ENCODE results near the gene APOL4. TPM values are rescaled to one million over a fixed set of nuclear protein-coding genes. Genes with fewer than 3 reads are reported as not detected.

Gene APOL4
- total RNA-seq, 1 experiment from 2014 or later, result not detected

GRCh38 chr22:36227396-36227795 is 25.8 kb upstream of the APOL4 start:
- Histone ChIP-seq H3K27me3 (ENCODE audit: insufficient read depth, low read depth) (no peaks in the 10 kb centered on the region), H4K20me1 (ENCODE audit: insufficient read depth) (no peaks in the 10 kb centered on the region), H3K4me3 (no peak overlapping the region), H3F3A (ENCODE audit: insufficient read depth, low read depth) (no peaks in the 10 kb centered on the region), H3K79me2 (ENCODE audit: low read depth) (no peaks in the 10 kb centered on the region), H3K9me3 (ENCODE audit: insufficient read depth, low read depth) (no peaks in the 10 kb centered on the region), H3K27ac (no peak overlapping the region), H3K9me2 (ENCODE audit: insufficient read depth) (no peaks in the 10 kb centered on the region), H3K4me2 (no peak overlapping the region), H3K4me1 (replicated peaks; ENCODE audit: insufficient read depth) (no peaks in the 10 kb centered on the region), H3K36me3 (ENCODE audit: low read depth) (no peaks in the 10 kb centered on the region), H2AFZ (no peak overlapping the region)
- no peak for DNase-seq
- intact Hi-C loops (cut with micrococcal nuclease; ENCODE audit: unreplicated experiment), result no loop called here
- BruUV-seq (replicated peaks), result no TSS peak
- POLR2A ChIA-PET (ENCODE audit: unreplicated experiment), result no interaction called here
- TF ChIP-seq CTCF (conservative IDR thresholded peaks at IDR 0.05) (no peak), EZH2 (IDR thresholded peaks at IDR 0.05; ENCODE audit: low read depth) (no peak)
- CTCF ChIA-PET, result interaction anchor here (0.7 kb wide), 1 partner anchor 50 kb away, joined by 8 read pairs; no protein-coding TSS in a partner anchor

GRCh38 chr22:36226189-36226588 is 24.6 kb upstream of the APOL4 start:
- Histone ChIP-seq H2AFZ (no peak overlapping the region), H3K27ac (no peak overlapping the region), H3K9me3 (ENCODE audit: insufficient read depth, low read depth) (no peaks in the 10 kb centered on the region), H3F3A (ENCODE audit: insufficient read depth, low read depth) (no peaks in the 10 kb centered on the region), H3K79me2 (ENCODE audit: low read depth) (no peaks in the 10 kb centered on the region), H4K20me1 (ENCODE audit: insufficient read depth) (no peaks in the 10 kb centered on the region), H3K9me2 (ENCODE audit: insufficient read depth) (no peaks in the 10 kb centered on the region), H3K27me3 (ENCODE audit: insufficient read depth, low read depth) (no peaks in the 10 kb centered on the region), H3K4me2 (no peak overlapping the region), H3K4me3 (no peak overlapping the region), H3K36me3 (ENCODE audit: low read depth) (no peaks in the 10 kb centered on the region), H3K4me1 (replicated peaks; ENCODE audit: insufficient read depth) (no peaks in the 10 kb centered on the region)
- ChIA-PET POLR2A (ENCODE audit: unreplicated experiment) (no interaction called here), CTCF (no interaction called here)
- DNase-seq, result no peak
- intact Hi-C loops (cut with micrococcal nuclease; ENCODE audit: unreplicated experiment), result no loop called here
- no peak for TF ChIP-seq CTCF (conservative IDR thresholded peaks at IDR 0.05)
- TF ChIP-seq EZH2 (IDR thresholded peaks at IDR 0.05; ENCODE audit: low read depth), result no peak
- BruUV-seq (replicated peaks), result no TSS peak

- TF ChIP-seq CTCF (conservative IDR thresholded peaks at IDR 0.05), result no peak
- TF ChIP-seq EZH2 (IDR thresholded peaks at IDR 0.05; ENCODE audit: low read depth), result no peak
- no peaks in the 10 kb centered on the region for H3K79me2 ChIP-seq (ENCODE audit: low read depth)
- no peak overlapping the region for H2AFZ ChIP-seq
- H3K9me2 ChIP-seq (ENCODE audit: insufficient read depth), result no peaks in the 10 kb centered on the region
- H3K36me3 ChIP-seq (ENCODE audit: low read depth), result no peaks in the 10 kb centered on the region
- no peak for DNase-seq
- no peaks in the 10 kb centered on the region for H3K4me1 ChIP-seq (replicated peaks; ENCODE audit: insufficient read depth)
- no peaks in the 10 kb centered on the region for H4K20me1 ChIP-seq (ENCODE audit: insufficient read depth)
- H3F3A ChIP-seq (ENCODE audit: insufficient read depth, low read depth), result no peaks in the 10 kb centered on the region
- intact Hi-C loops (cut with micrococcal nuclease; ENCODE audit: unreplicated experiment), result no loop called here
- ChIA-PET CTCF (no interaction called here), POLR2A (ENCODE audit: unreplicated experiment) (no interaction called here)
- no peak overlapping the region for H3K4me3 ChIP-seq
- no peak overlapping the region for H3K4me2 ChIP-seq
- BruUV-seq (replicated peaks), result no TSS peak
- H3K9me3 ChIP-seq (ENCODE audit: insufficient read depth, low read depth), result no peaks in the 10 kb centered on the region
- no peaks in the 10 kb centered on the region for H3K27me3 ChIP-seq (ENCODE audit: insufficient read depth, low read depth)
- no peak overlapping the region for H3K27ac ChIP-seq
Measured at GRCh38 chr22:36225333-36225922, 23.8 kb upstream of the APOL4 start.

Measured in PC-9 (cell line).